HUES6 (cell line): ENCODE data around the gene MTG2.
"Not testable (repeated sequence)": the region's sequence is repeated elsewhere in the genome, so short reads cannot be mapped to it uniquely, and the experiment has no call there.

ENCODE experiments used
- H3K27ac ChIP-seq: 2 replicates; pipeline ENCODE4 v1.7.0; 2013; ENCODE audit warnings: low read depth, mild to moderate bottlenecking, low read length, inconsistent platforms
- H3K27me3 ChIP-seq: 2 replicates; pipeline ENCODE4 v1.6.1; 2013; ENCODE audit warnings: low read length; ENCODE audit not compliant: control insufficient read depth, insufficient read depth
- H3K36me3 ChIP-seq: 2 replicates; pipeline ENCODE4 v1.6.1; 2013; ENCODE audit warnings: low read length; ENCODE audit not compliant: control insufficient read depth, insufficient read depth
- H3K4me1 ChIP-seq: 2 replicates; pipeline ENCODE4 v1.6.1; 2013; ENCODE audit warnings: low read length; ENCODE audit not compliant: control insufficient read depth, insufficient read depth
- H3K4me3 ChIP-seq: 2 replicates; pipeline ENCODE4 v1.5.1; 2013; ENCODE audit warnings: low read depth, low read length
- H3K9ac ChIP-seq: one replicate; pipeline ENCODE4 v1.6.1; 2013; ENCODE audit warnings: mild to moderate bottlenecking, low read length
- H3K9me3 ChIP-seq: 2 replicates; pipeline ENCODE4 v1.6.1; 2013; ENCODE audit warnings: low read depth, low read length; ENCODE audit not compliant: control insufficient read depth, insufficient read depth

The MTG2 gene

DNA sequence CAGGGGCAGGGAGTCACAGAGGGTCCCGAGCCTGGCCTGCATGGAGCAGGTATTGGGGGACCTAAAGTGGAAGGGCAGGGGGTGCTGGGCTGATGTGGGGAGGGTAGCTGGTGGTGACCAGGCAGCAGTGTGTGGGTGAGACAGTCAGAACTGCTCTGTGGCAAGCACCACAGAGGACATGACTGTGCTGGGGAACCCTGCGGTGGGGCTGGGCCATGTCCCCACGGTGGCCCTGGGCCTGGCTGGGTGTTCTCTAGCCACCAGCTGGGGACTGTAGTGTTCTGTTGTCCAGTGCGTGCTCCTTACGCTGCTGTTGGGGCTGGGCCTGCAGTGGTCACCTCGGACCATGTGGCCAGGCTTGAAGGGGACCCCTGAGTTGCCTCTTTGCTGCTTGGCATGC, 35.7 kb upstream of the MTG2 start:
- Histone ChIP-seq H3K27me3 (no peaks in the 10 kb centered on the region), H3K4me3 (no peak overlapping the region), H3K27ac (no peak overlapping the region), H3K9me3 (no peaks in the 10 kb centered on the region), H3K4me1 (peaks cover 30% of the 10 kb centered on the region), H3K9ac (no peak overlapping the region), H3K36me3 (peaks cover 16% of the 10 kb centered on the region)

DNA sequence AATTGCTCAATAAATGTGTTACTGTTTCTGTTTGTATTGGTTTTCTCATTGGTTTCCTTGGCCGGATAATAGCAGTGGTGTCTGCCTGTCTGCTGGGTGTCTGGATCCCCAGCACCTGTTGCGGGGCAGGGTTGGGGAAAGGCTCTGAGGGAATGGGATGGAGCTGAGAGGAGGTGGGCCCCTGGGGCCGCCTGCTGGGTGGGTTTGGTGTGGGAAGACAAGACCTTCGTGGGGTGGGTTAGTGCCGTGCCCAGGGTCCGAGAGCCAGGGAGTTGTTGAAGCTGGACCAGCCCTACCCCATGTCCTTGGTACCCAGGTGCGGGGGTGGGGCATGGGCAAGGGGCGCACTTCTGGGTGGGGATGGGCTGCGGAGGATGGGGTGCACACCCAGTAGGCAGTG, 35.3 kb upstream of the MTG2 start:
- no peaks in the 10 kb centered on the region for H3K27me3 ChIP-seq
- no peak overlapping the region for H3K27ac ChIP-seq
- no peaks in the 10 kb centered on the region for H3K9me3 ChIP-seq
- H3K9ac ChIP-seq = no peak overlapping the region
- no peak overlapping the region for H3K4me3 ChIP-seq
- peaks cover 20% of the 10 kb centered on the region for H3K36me3 ChIP-seq
- H3K4me1 ChIP-seq = peaks cover 30% of the 10 kb centered on the region

DNA sequence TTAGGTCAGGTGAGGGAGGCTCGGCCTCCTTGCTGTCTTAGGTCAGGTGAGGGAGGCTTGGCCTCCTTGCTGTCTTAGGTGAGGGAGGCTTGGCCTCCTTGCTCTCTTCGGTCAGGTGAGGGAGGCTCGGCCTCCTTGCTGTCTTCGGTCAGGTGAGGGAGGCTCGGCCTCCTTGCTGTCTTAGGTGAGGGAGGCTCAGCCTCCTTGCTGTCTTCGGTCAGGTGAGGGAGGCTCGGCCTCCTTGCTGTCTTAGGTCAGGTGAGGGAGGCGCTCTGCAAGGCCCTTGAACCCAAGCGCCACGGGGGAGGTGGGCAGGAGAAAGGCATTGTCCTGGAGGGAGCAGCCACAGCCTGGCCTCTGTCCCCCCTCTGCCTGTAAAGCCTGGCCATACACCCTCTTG, 34.4 kb upstream of the MTG2 start:
- peaks cover 30% of the 10 kb centered on the region for H3K4me1 ChIP-seq
- not testable (repeated sequence) for H3K27ac ChIP-seq, H3K27me3 ChIP-seq, H3K9me3 ChIP-seq, H3K9ac ChIP-seq, H3K4me3 ChIP-seq
- peaks cover 29% of the 10 kb centered on the region for H3K36me3 ChIP-seq

DNA sequence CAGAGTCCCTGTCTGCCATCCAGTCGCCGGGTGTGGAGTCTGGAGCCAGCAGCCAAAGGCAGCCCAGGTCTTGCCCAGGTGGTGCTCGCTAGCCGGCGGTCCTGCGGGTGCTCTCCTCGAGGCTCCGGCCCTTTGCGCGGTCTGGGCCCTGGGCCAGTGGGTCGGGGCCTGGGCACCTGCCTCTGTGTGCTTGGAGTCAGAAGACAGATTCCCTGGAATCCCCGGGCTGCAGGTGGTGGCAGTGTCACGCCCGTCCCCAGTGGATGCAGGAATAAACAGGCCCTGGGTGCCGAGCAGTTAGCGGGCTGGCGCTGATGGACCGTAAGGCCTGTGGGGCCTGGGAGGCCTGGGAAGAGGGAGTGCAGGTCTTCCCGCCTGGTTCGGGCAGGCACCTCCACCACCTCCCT, 33.9 kb upstream of the MTG2 start:
- H3K36me3 ChIP-seq = peaks cover 31% of the 10 kb centered on the region
- H3K4me3 ChIP-seq = 0 out of 2 replicates have a peak overlapping the region, but pooled peaks have one; percentile 12
- no peaks in the 10 kb centered on the region for H3K27me3 ChIP-seq
- H3K9me3 ChIP-seq = peaks cover 6% of the 10 kb centered on the region; the same call in 1 of the 2 replicates
- H3K27ac ChIP-seq = no peak overlapping the region
- H3K9ac ChIP-seq = peak overlapping the region; percentile 17
- H3K4me1 ChIP-seq = peaks cover 30% of the 10 kb centered on the region

DNA sequence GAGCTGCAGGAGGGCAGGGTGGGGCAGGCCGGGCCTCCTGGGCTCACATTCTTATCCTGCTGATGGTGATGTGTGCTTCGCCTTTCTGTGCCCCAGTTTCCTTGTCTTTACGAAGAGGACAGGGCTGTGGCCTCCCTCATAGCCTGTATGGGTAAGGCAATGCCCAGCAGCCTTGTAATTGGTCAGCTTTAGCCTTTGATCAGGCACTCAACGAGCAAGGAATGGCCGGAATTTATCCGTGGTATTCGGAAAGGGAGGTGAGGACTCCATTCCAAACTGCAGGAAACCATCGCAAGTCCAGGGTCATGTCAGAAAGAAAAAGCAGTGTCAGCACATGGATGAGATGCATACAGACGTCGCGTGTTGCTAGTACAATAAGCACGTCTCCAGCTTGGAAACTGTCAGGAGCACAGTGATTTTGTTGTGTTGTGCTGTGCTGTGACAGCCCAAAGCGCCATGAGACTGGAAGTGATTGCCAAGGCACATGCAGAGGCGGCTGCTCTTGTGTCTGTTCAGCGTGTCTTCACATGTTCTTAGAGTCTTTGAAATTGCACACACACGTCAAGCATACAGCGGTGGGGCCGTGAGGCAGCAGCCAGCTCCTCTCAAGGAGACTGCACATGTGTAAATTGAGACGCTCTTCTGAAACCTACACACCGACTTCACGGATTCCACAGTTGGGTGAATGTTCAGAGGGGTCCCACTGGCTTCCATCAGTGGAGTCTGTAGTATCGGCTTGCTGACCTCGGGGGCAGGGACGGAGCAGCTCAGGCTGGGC, 33.1 kb upstream of the MTG2 start:
- H3K9ac ChIP-seq = no peak overlapping the region
- H3K36me3 ChIP-seq = peaks cover 37% of the 10 kb centered on the region
- no peak overlapping the region for H3K27ac ChIP-seq
- H3K4me3 ChIP-seq = 0 out of 2 replicates have a peak overlapping the region, but pooled peaks have one; percentile 12
- H3K4me1 ChIP-seq = peaks cover 35% of the 10 kb centered on the region
- H3K27me3 ChIP-seq = no peaks in the 10 kb centered on the region
- H3K9me3 ChIP-seq = peaks cover 6% of the 10 kb centered on the region; the same call in 1 of the 2 replicates

DNA sequence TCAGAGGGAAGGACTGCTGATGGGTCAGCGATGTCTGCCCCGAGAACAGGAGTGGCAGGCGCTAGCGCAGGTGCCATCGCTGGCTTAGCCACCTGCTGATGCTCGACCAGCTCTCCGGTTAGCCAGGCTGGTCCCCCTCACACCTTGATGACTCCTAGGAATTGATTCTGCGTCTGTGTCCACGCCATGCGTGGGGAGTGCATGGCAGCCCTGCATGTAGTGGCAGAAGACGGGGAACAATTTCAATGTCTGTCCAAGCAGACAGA, 32.6 kb upstream of the MTG2 start:
- no peak overlapping the region for H3K27ac ChIP-seq
- peaks cover 6% of the 10 kb centered on the region; the same call in 1 of the 2 replicates for H3K9me3 ChIP-seq
- peaks cover 35% of the 10 kb centered on the region for H3K36me3 ChIP-seq
- H3K27me3 ChIP-seq = no peaks in the 10 kb centered on the region
- no peak overlapping the region for H3K4me3 ChIP-seq
- peaks cover 37% of the 10 kb centered on the region for H3K4me1 ChIP-seq
- H3K9ac ChIP-seq = no peak overlapping the region

DNA sequence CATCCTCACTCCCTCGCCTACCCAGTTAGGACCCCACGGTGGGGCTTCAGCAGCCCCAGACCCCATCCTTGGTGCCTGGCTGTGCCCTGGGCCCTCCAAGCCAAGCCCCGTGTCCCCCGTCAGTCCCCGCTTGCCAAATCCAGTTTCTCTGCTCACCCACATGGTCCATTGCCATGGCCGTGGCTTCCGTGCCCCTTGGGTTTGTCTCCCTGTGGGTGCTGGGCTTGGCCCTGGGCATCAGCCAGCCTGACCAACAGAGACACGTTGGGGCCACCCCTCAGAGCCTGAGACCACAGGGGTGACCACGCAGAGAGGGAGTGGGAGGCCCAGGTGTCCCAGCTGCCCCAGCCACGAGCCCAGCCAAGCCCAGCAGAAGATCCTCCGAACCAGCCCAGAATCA, 31.6 kb upstream of the MTG2 start:
- no peak overlapping the region for H3K9ac ChIP-seq
- peaks cover 25% of the 10 kb centered on the region for H3K36me3 ChIP-seq
- H3K27me3 ChIP-seq = no peaks in the 10 kb centered on the region

DNA sequence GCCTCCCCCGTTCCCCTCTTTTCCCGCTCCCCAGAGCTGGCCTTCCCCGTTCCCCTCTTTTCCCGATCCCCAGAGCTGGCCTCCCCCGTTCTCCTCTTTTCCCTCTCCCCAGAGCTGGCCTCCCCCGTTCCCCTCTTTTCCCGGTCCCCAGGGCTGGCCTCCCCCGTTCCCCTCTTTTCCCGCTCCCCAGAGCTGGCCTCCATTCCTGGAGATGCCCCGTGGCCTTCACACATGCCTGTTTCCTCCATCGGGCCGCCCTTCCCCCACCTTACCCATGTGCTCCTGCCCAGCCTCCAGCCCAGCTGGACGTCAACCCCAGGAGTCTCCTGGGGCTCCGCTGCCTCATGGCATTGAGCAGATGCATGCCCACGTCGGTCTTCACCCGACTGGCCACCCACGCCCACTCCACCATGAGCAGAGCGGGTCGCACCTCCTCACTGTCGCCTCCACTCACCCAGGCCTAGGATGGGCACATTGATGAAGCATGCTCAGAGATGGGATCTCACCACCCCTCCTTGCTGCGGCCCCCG, 30.9 kb upstream of the MTG2 start:
- peaks cover 53% of the 10 kb centered on the region for H3K4me1 ChIP-seq
- no peaks in the 10 kb centered on the region for H3K27me3 ChIP-seq
- peaks cover 6% of the 10 kb centered on the region; the same call in 1 of the 2 replicates for H3K9me3 ChIP-seq
- H3K4me3 ChIP-seq = no peak overlapping the region
- no peak overlapping the region for H3K27ac ChIP-seq
- no peak overlapping the region for H3K9ac ChIP-seq
- peaks cover 24% of the 10 kb centered on the region for H3K36me3 ChIP-seq

More for the DNA sequence above, 31.6 kb upstream of the MTG2 start:
- H3K27ac ChIP-seq = no peak overlapping the region
- peaks cover 6% of the 10 kb centered on the region; the same call in 1 of the 2 replicates for H3K9me3 ChIP-seq
- no peak overlapping the region for H3K4me3 ChIP-seq
- peaks cover 47% of the 10 kb centered on the region for H3K4me1 ChIP-seq

DNA sequence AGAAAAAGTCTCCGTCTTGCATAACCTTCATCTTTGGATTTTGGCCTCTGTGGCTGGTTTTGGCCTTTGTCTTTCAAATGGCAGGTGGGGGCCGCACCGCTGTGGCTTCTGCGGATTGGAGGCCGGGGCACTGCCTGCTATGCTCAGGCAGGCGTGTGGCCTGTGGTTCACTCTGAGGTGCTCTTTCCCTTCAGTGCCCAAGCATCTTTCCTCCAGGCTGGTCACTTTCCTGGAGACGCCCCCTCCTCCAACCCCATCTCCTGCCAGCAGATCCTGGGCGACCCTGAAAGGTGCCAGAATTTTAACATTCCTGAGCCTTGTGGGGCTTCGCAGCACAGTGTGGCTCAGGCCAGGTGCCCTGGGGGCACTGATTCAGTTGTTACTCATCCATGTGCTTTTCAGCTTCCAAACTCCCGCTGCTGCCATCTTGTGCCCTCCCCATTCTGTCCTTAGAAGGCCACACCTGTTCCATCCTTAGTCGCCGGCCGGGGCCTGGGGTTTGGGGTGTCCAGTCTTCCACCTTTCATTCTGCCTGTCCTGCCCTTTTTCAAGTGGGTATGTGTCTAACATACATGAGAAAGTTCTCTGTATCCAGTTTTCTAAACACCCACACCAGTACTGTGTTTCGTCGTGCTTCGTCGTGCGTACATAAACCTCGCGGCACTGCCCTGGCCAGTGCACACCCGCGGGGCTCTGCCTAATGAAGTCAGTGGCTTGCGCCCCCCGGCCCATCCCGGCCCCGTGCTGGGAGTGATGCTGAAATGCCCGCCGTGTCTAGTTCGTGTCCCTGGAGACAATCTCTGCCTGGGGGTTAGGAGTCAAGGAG, 27.2 kb upstream of the MTG2 start:
- no peaks in the 10 kb centered on the region for H3K27me3 ChIP-seq
- H3K4me1 ChIP-seq = peaks cover 32% of the 10 kb centered on the region
- peaks cover 36% of the 10 kb centered on the region for H3K36me3 ChIP-seq
- peaks cover 6% of the 10 kb centered on the region; the same call in 1 of the 2 replicates for H3K9me3 ChIP-seq
- no peak overlapping the region for H3K4me3 ChIP-seq
- H3K27ac ChIP-seq = peak overlapping the region; percentile 65; the same call in 1 of the 2 replicates
- peak overlapping the region; percentile 56 for H3K9ac ChIP-seq

DNA sequence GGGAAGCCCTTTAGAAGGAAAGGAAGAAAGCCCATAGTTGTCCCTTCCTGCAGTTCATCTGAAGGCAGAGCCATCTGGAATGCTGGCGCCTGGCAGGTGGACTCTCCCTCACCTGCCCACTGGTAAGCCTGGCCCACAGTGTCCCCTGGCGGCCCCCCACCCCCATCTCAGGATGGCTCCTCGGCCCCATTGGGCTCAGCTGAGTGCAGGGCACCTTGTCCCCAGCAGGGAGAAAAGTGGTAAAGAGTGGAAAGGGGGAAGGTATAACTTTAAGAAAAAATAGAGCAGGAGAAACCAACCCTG, 26.6 kb upstream of the MTG2 start:
- H3K4me1 ChIP-seq = peaks cover 32% of the 10 kb centered on the region
- no peak overlapping the region for H3K4me3 ChIP-seq
- H3K9me3 ChIP-seq = peaks cover 6% of the 10 kb centered on the region; the same call in 1 of the 2 replicates
- peak overlapping the region; percentile 22 for H3K9ac ChIP-seq
- no peaks in the 10 kb centered on the region for H3K27me3 ChIP-seq
- peak overlapping the region; percentile 0; the same call in 1 of the 2 replicates for H3K27ac ChIP-seq
- peaks cover 42% of the 10 kb centered on the region for H3K36me3 ChIP-seq
